Osteoblast (primary cell): ENCODE measurements around the gene CDYL. TPM values are rescaled to one million over a fixed set of nuclear protein-coding genes. Genes with fewer than 3 reads are reported as not detected.
"Not testable (repeated sequence)": the region's sequence is repeated elsewhere in the genome, so short reads cannot be mapped to it uniquely, and the experiment has no call there.

ENCODE experiments used
- DNase-seq: peaks from one replicate; pipeline ENCODE4 v3.0.0; 2011; ENCODE audit warnings: low spot score, mixed read lengths; ENCODE audit not compliant: insufficient read length; ENCODE audit errors: missing footprints
- H2AFZ ChIP-seq: 2 replicates; pipeline ENCODE4 v1.6.0; 2011; ENCODE audit warnings: mild to moderate bottlenecking, low read length
- H3K27ac ChIP-seq: 2 replicates; pipeline ENCODE4 v1.5.1; 2011; ENCODE audit warnings: mild to moderate bottlenecking, low read depth, low read length, moderate library complexity
- H3K27me3 ChIP-seq: 2 replicates; pipeline ENCODE4 v1.6.0; 2012; ENCODE audit warnings: mild to moderate bottlenecking, control low read depth, inconsistent platforms, low read length, moderate library complexity; ENCODE audit not compliant: insufficient read depth
- H3K36me3 ChIP-seq: 2 replicates; pipeline ENCODE4 v1.5.1; 2011; ENCODE audit warnings: mild to moderate bottlenecking, low read length, control low read depth, moderate library complexity; ENCODE audit not compliant: insufficient read depth
- H3K4me1 ChIP-seq: 2 replicates; pipeline ENCODE4 v1.5.1; 2011; ENCODE audit warnings: mild to moderate bottlenecking, low read length, control low read depth, moderate library complexity; ENCODE audit not compliant: insufficient read depth
- H3K4me2 ChIP-seq: 2 replicates; pipeline ENCODE4 v1.6.0; 2011; ENCODE audit warnings: mild to moderate bottlenecking, low read length; ENCODE audit not compliant: insufficient read depth
- H3K4me3 ChIP-seq: fragments of 200-600 bp; sonication (generic); 3 replicates; pipeline ENCODE4 v1.5.1; 2012; ENCODE audit warnings: mild to moderate bottlenecking, low read length, inconsistent platforms; ENCODE audit not compliant: insufficient read depth
- H3K79me2 ChIP-seq: 2 replicates; pipeline ENCODE4 v1.6.0; 2012; ENCODE audit warnings: mild to moderate bottlenecking, low read length, control low read depth, inconsistent platforms; ENCODE audit not compliant: insufficient read depth
- H3K9me3 ChIP-seq: 2 replicates; pipeline ENCODE4 v1.5.1; 2011; ENCODE audit warnings: low read depth, low read length, control low read depth
- H4K20me1 ChIP-seq: 2 replicates; pipeline ENCODE4 v1.6.0; 2012; ENCODE audit warnings: mild to moderate bottlenecking, low read length, control low read depth; ENCODE audit not compliant: insufficient read depth
- CTCF ChIP-seq: IDR thresholded peaks from 2 replicates; pipeline ENCODE4 v1.5.1; 2011; ENCODE audit warnings: mild to moderate bottlenecking, low read depth, low read length, moderate library complexity; ENCODE audit errors: extremely low read depth
- total RNA-seq: library from RNA; depleted of rRNA; stranded (reverse); fragments of >200 nt; gene quantifications from 2 replicates; pipeline ENCODE4 v1.2.3, GENCODE V29; 2012

The CDYL gene
- total RNA-seq, 1 donor, result 106 TPM

- Histone ChIP-seq H3K36me3 (no peaks in the 10 kb centered on the region), H3K4me2 (no peak overlapping the region), H3K27ac (no peak overlapping the region), H2AFZ (no peak overlapping the region), H3K4me1 (peaks cover 6% of the 10 kb centered on the region), H3K9me3 (no peaks in the 10 kb centered on the region), H3K27me3 (no peaks in the 10 kb centered on the region), H4K20me1 (peaks cover 47% of the 10 kb centered on the region), H3K4me3 (no peak overlapping the region), H3K79me2 (peaks cover 72% of the 10 kb centered on the region)
- no peak for TF ChIP-seq CTCF
- DNase-seq, result no peak
Observed at GRCh38 chr6:4846387-4846786, 70.2 kb downstream of the CDYL start.

- Histone ChIP-seq H3K4me1 (peaks cover 6% of the 10 kb centered on the region), H3K36me3 (no peaks in the 10 kb centered on the region), H3K4me2 (no peak overlapping the region), H3K9me3 (no peaks in the 10 kb centered on the region), H3K4me3 (no peak overlapping the region), H4K20me1 (peaks cover 62% of the 10 kb centered on the region), H3K27ac (no peak overlapping the region), H3K27me3 (no peaks in the 10 kb centered on the region), H3K79me2 (peaks cover 75% of the 10 kb centered on the region), H2AFZ (no peak overlapping the region)
- peak; percentile 11 for DNase-seq
- TF ChIP-seq CTCF, result peak; percentile 23
Observed at GRCh38 chr6:4848382-4849068, 72.3 kb downstream of the CDYL start.

GRCh38 chr6:4849226-4850022 lies 73.2 kb downstream of the CDYL start:
- H3K79me2 ChIP-seq, result peaks cover 75% of the 10 kb centered on the region
- no peaks in the 10 kb centered on the region for H3K27me3 ChIP-seq
- no peak for DNase-seq
- no peaks in the 10 kb centered on the region for H3K36me3 ChIP-seq
- peaks cover 12% of the 10 kb centered on the region for H3K4me1 ChIP-seq
- H3K27ac ChIP-seq, result no peak overlapping the region
- H4K20me1 ChIP-seq, result peaks cover 71% of the 10 kb centered on the region
- no peak overlapping the region for H2AFZ ChIP-seq
- no peak for TF ChIP-seq CTCF
- H3K4me2 ChIP-seq, result no peak overlapping the region
- H3K4me3 ChIP-seq, result no peak overlapping the region
- H3K9me3 ChIP-seq, result no peaks in the 10 kb centered on the region

GRCh38 chr6:4851035-4851434 lies 74.8 kb downstream of the CDYL start:
- peaks cover 12% of the 10 kb centered on the region for H3K4me1 ChIP-seq
- H3K79me2 ChIP-seq, result peaks cover 71% of the 10 kb centered on the region
- peaks cover 75% of the 10 kb centered on the region for H4K20me1 ChIP-seq
- no peak overlapping the region for H2AFZ ChIP-seq
- H3K27ac ChIP-seq, result no peak overlapping the region
- H3K4me2 ChIP-seq, result no peak overlapping the region
- H3K27me3 ChIP-seq, result no peaks in the 10 kb centered on the region
- no peak overlapping the region for H3K4me3 ChIP-seq
- H3K9me3 ChIP-seq, result no peaks in the 10 kb centered on the region
- H3K36me3 ChIP-seq, result no peaks in the 10 kb centered on the region
- TF ChIP-seq CTCF, result no peak
- DNase-seq, result no peak

GRCh38 chr6:4852186-4852585 lies 76.0 kb downstream of the CDYL start:
- H3K4me1 ChIP-seq, result peaks cover 12% of the 10 kb centered on the region
- not testable (repeated sequence) for H3K4me2 ChIP-seq, H3K36me3 ChIP-seq, H3K4me3 ChIP-seq, H3K27me3 ChIP-seq, H2AFZ ChIP-seq, H3K27ac ChIP-seq, DNase-seq, H3K9me3 ChIP-seq
- H3K79me2 ChIP-seq, result peaks cover 66% of the 10 kb centered on the region
- peaks cover 74% of the 10 kb centered on the region for H4K20me1 ChIP-seq
